Fibroblast of villous mesenchyme (primary cell): ENCODE measurements around the gene FOXK1. TPM values are rescaled to one million over a fixed set of nuclear protein-coding genes. Genes with fewer than 3 reads are reported as not detected.

Source experiments
- DNase-seq: peaks from one replicate; pipeline ENCODE4 v3.0.0-alpha.2; 2010; ENCODE audit warnings: low read depth
- H3K4me3 ChIP-seq: 2 replicates; pipeline ENCODE4 v1.5.1; 2011; ENCODE audit warnings: low read depth, mild to moderate bottlenecking, low read length
- CTCF ChIP-seq: IDR thresholded peaks from 2 replicates; pipeline ENCODE4 v1.5.1; 2012; ENCODE audit warnings: low read depth, mild to moderate bottlenecking, low read length; ENCODE audit not compliant: insufficient read depth
- total RNA-seq: library from RNA; depleted of rRNA; stranded (reverse); fragments of >200 nt; gene quantifications from 2 replicates; pipeline ENCODE4 v1.2.3, GENCODE V29; 2012

FOXK1 gene
- total RNA-seq, 1 donor = 32.8 TPM

GRCh38 chr7:4734587-4735345 lies 52.7 kb downstream of the FOXK1 start:
- TF ChIP-seq CTCF = no peak
- H3K4me3 ChIP-seq = no peak overlapping the region
- DNase-seq = no peak

- TF ChIP-seq CTCF = no peak
- no peak overlapping the region for H3K4me3 ChIP-seq
- no peak for DNase-seq
Measured at GRCh38 chr7:4737300-4737699, 55.2 kb downstream of the FOXK1 start.

- TF ChIP-seq CTCF = no peak
- peak; percentile 95 for DNase-seq
- H3K4me3 ChIP-seq = peak overlapping the region; percentile 35
Measured at GRCh38 chr7:4738711-4739527, 56.8 kb downstream of the FOXK1 start.

GRCh38 chr7:4739528-4739992 lies 57.5 kb downstream of the FOXK1 start:
- TF ChIP-seq CTCF = peak; percentile 76
- DNase-seq = peak; percentile 85
- peak overlapping the region; percentile 35 for H3K4me3 ChIP-seq

- TF ChIP-seq CTCF = no peak
- DNase-seq = no peak
- no peak overlapping the region for H3K4me3 ChIP-seq
Measured at GRCh38 chr7:4740796-4741195, 58.7 kb downstream of the FOXK1 start.

GRCh38 chr7:4742051-4742573 lies 60.0 kb downstream of the FOXK1 start:
- no peak for TF ChIP-seq CTCF
- DNase-seq = no peak

More at GRCh38 chr7:4742051-4742573, 60.0 kb downstream of the FOXK1 start:
- H3K4me3 ChIP-seq = no peak overlapping the region
